WTC11 (cell line): ENCODE measurements around the gene S1PR2.

Experiments used
- ATF6 ChIP-seq: sonication (generic); formaldehyde crosslinking; IDR thresholded peaks from 2 replicates; pipeline ENCODE4 v1.8.1; 2023; ENCODE audit warnings: mild to moderate bottlenecking, missing genetic modification reagents
- CTCF ChIP-seq: fragments of 200-600 bp; IDR thresholded peaks from 2 replicates; pipeline ENCODE4 v1.8.0; 2022; ENCODE audit warnings: antibody characterized with exemption
- HMGXB4 ChIP-seq: sonication (generic); formaldehyde crosslinking; IDR thresholded peaks from 2 replicates; pipeline ENCODE4 v1.8.1; 2023; ENCODE audit warnings: mild to moderate bottlenecking, moderate library complexity, missing genetic modification reagents
- NR3C1 ChIP-seq: sonication (generic); formaldehyde crosslinking; conservative IDR thresholded peaks from 2 replicates; pipeline ENCODE4 v1.8.1; 2023; ENCODE audit warnings: low read depth, mild to moderate bottlenecking, missing genetic modification reagents
- RELA ChIP-seq: sonication (generic); formaldehyde crosslinking; IDR thresholded peaks from 2 replicates; pipeline ENCODE4 v1.8.1; 2022; ENCODE audit warnings: missing genetic modification reagents, mild to moderate bottlenecking, borderline replicate concordance
- SP1 ChIP-seq: sonication (generic); formaldehyde crosslinking; conservative IDR thresholded peaks from 2 replicates; pipeline ENCODE4 v1.8.1; 2022; ENCODE audit warnings: missing genetic modification reagents
- ZNF232 ChIP-seq: sonication (generic); formaldehyde crosslinking; IDR thresholded peaks from 2 replicates; pipeline ENCODE4 v1.8.0; 2022; ENCODE audit warnings: mild to moderate bottlenecking, missing genetic modification reagents
- ZNF263 ChIP-seq: sonication (generic); formaldehyde crosslinking; IDR thresholded peaks from 2 replicates; pipeline ENCODE4 v1.8.1; 2022; ENCODE audit warnings: low read depth, mild to moderate bottlenecking, moderate library complexity, missing genetic modification reagents
- ZNF396 ChIP-seq: fragments of 250-450 bp; sonication (Bioruptor Pico); IDR thresholded peaks from 2 replicates; pipeline ENCODE4 v1.8.0; 2021; ENCODE audit warnings: mild to moderate bottlenecking, moderate library complexity, borderline replicate concordance
- TF ChIP-seq, protein P1 (sequence below): sonication (generic); formaldehyde crosslinking; IDR thresholded peaks from 2 replicates; pipeline ENCODE4 v1.8.1; 2023; ENCODE audit warnings: mild to moderate bottlenecking, missing genetic modification reagents, moderate library complexity
- TF ChIP-seq, protein P2 (sequence below): sonication (generic); formaldehyde crosslinking; conservative IDR thresholded peaks from 2 replicates; pipeline ENCODE4 v1.8.1; 2022; ENCODE audit warnings: mild to moderate bottlenecking, missing genetic modification reagents

GRCh38 chr19:10233946-10234345 is 2.8 kb upstream of the S1PR2 start:
- TF ChIP-seq ZNF396 (no peak), HMGXB4 (CRISPR knock-in tag) (no peak), ZNF263 (no peak), CTCF (no peak), ZNF232 (CRISPR knock-in tag) (no peak), ATF6 (CRISPR knock-in tag) (no peak), RELA (CRISPR knock-in tag) (no peak), NR3C1 (CRISPR knock-in tag) (no peak), SP1 (CRISPR knock-in tag) (no peak)
- TF ChIP-seq, protein P1, sequence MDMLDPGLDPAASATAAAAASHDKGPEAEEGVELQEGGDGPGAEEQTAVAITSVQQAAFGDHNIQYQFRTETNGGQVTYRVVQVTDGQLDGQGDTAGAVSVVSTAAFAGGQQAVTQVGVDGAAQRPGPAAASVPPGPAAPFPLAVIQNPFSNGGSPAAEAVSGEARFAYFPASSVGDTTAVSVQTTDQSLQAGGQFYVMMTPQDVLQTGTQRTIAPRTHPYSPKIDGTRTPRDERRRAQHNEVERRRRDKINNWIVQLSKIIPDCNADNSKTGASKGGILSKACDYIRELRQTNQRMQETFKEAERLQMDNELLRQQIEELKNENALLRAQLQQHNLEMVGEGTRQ (CRISPR knock-in tag) = no peak
- TF ChIP-seq, protein P2, sequence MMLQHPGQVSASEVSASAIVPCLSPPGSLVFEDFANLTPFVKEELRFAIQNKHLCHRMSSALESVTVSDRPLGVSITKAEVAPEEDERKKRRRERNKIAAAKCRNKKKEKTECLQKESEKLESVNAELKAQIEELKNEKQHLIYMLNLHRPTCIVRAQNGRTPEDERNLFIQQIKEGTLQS (CRISPR knock-in tag) = no peak
